ENCODE measurements around the gene MAST2. TPM values are rescaled to one million over a fixed set of nuclear protein-coding genes. Genes with fewer than 3 reads are reported as not detected.

The MAST2 gene
- total and polyA plus RNA-seq, 9 of the 15 experiments (the other 6 are each of a cell fraction or from before 2014, with no cell fraction given) = 0.73 to 32.0 (median 17.8) TPM

GRCh38 chr1:45930258-45931150 is 127.1 kb downstream of the MAST2 start (continued):
- TF ChIP-seq ZNF584 (CRISPR knock-in tag; IDR thresholded peaks at IDR 0.05; ENCODE audit: low read depth) (no peak), RUNX1 (IDR thresholded peaks at IDR 0.05; ENCODE audit: low read depth) (no peak), ZKSCAN3 (CRISPR knock-in tag; IDR thresholded peaks at IDR 0.05) (no peak), EHMT2 (IDR thresholded peaks at IDR 0.05) (no peak), ARID1B (IDR thresholded peaks at IDR 0.05) (peak; percentile 73), CEBPB (tag; IDR thresholded peaks at IDR 0.05) (no peak), ZNF507 (tag; conservative IDR thresholded peaks at IDR 0.05) (no peak), FOS (IDR thresholded peaks at IDR 0.05; ENCODE audit: extremely low read depth, insufficient read length) (no peak), KHSRP (IDR thresholded peaks at IDR 0.05) (no peak), ZNF347 (CRISPR knock-in tag; IDR thresholded peaks at IDR 0.05; ENCODE audit: low read depth) (no peak), ZNF253 (CRISPR knock-in tag; conservative IDR thresholded peaks at IDR 0.05) (no peak), CTCF (IDR thresholded peaks at IDR 0.05 in 2 of 3, conservative IDR thresholded peaks at IDR 0.05 in 1 of 3; ENCODE audit: insufficient read depth in 2 of 3, low read depth in 1 of 3, low read length in 3 of 3) (no peak), ZNF274 (IDR thresholded peaks at IDR 0.05; ENCODE audit: borderline replicate concordance, low read depth, low read length) (no peak), ZKSCAN1 (IDR thresholded peaks at IDR 0.05; ENCODE audit: low read depth, low read length) (no peak), ZSCAN29 (IDR thresholded peaks at IDR 0.05) (no peak), SIRT6 (IDR thresholded peaks at IDR 0.05; ENCODE audit: low read depth, low read length) (no peak), NR2C1 (IDR thresholded peaks at IDR 0.05) (no peak), NR2C1 (tag; IDR thresholded peaks at IDR 0.05) (no peak)
- TF ChIP-seq, protein P1, sequence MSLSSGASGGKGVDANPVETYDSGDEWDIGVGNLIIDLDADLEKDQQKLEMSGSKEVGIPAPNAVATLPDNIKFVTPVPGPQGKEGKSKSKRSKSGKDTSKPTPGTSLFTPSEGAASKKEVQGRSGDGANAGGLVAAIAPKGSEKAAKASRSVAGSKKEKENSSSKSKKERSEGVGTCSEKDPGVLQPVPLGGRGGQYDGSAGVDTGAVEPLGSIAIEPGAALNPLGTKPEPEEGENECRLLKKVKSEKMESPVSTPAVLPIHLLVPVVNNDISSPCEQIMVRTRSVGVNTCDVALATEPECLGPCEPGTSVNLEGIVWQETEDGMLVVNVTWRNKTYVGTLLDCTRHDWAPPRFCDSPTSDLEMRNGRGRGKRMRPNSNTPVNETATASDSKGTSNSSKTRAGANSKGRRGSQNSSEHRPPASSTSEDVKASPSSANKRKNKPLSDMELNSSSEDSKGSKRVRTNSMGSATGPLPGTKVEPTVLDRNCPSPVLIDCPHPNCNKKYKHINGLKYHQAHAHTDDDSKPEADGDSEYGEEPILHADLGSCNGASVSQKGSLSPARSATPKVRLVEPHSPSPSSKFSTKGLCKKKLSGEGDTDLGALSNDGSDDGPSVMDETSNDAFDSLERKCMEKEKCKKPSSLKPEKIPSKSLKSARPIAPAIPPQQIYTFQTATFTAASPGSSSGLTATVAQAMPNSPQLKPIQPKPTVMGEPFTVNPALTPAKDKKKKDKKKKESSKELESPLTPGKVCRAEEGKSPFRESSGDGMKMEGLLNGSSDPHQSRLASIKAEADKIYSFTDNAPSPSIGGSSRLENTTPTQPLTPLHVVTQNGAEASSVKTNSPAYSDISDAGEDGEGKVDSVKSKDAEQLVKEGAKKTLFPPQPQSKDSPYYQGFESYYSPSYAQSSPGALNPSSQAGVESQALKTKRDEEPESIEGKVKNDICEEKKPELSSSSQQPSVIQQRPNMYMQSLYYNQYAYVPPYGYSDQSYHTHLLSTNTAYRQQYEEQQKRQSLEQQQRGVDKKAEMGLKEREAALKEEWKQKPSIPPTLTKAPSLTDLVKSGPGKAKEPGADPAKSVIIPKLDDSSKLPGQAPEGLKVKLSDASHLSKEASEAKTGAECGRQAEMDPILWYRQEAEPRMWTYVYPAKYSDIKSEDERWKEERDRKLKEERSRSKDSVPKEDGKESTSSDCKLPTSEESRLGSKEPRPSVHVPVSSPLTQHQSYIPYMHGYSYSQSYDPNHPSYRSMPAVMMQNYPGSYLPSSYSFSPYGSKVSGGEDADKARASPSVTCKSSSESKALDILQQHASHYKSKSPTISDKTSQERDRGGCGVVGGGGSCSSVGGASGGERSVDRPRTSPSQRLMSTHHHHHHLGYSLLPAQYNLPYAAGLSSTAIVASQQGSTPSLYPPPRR (CRISPR knock-in tag; IDR thresholded peaks at IDR 0.05; ENCODE audit: borderline replicate concordance) = no peak
- TF ChIP-seq, protein P2, sequence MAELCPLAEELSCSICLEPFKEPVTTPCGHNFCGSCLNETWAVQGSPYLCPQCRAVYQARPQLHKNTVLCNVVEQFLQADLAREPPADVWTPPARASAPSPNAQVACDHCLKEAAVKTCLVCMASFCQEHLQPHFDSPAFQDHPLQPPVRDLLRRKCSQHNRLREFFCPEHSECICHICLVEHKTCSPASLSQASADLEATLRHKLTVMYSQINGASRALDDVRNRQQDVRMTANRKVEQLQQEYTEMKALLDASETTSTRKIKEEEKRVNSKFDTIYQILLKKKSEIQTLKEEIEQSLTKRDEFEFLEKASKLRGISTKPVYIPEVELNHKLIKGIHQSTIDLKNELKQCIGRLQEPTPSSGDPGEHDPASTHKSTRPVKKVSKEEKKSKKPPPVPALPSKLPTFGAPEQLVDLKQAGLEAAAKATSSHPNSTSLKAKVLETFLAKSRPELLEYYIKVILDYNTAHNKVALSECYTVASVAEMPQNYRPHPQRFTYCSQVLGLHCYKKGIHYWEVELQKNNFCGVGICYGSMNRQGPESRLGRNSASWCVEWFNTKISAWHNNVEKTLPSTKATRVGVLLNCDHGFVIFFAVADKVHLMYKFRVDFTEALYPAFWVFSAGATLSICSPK (IDR thresholded peaks at IDR 0.05; ENCODE audit: borderline replicate concordance) = no peak
- TF ChIP-seq, protein P3, sequence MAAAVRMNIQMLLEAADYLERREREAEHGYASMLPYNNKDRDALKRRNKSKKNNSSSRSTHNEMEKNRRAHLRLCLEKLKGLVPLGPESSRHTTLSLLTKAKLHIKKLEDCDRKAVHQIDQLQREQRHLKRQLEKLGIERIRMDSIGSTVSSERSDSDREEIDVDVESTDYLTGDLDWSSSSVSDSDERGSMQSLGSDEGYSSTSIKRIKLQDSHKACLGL (CRISPR knock-in tag; IDR thresholded peaks at IDR 0.05; ENCODE audit: borderline replicate concordance, poor library complexity, severe bottlenecking) = no peak
